ENCODE results near the gene RAB11FIP3.
"Not testable (repeated sequence)": the region's sequence is repeated elsewhere in the genome, so short reads cannot be mapped to it uniquely, and the experiment has no call there.

The RAB11FIP3 gene

DNA sequence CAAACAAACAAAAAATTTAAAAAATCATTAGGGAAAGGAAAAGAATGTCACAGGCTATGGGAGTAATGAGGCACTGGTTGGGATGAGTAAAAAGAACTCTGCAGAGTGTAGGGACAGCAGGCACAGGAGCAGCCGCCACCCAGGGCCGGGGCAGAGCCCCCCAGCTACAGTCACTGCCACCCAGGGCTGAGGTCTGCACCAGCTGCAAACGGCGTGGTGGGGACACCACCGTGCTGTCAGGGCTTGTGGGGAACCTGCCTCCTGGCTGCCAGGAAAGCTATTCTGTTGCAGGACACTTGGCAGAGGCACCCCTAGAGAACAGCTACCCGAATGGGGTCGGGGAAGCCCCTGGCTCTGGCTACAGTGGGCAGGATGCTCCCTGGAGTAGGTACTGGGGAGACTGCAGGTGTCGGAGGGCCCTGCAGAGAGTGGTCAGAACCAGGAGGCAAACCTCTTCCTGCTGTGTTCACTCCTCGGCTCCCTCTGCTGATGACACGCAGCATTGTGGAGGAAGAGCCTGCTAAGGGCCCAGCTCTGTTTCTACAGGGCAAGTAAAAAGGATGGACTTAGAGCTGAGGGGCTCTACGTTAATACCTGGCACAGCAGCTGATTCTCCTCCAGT is 69.8 kb downstream of the RAB11FIP3 start:
- no peak for DNase-seq

DNA sequence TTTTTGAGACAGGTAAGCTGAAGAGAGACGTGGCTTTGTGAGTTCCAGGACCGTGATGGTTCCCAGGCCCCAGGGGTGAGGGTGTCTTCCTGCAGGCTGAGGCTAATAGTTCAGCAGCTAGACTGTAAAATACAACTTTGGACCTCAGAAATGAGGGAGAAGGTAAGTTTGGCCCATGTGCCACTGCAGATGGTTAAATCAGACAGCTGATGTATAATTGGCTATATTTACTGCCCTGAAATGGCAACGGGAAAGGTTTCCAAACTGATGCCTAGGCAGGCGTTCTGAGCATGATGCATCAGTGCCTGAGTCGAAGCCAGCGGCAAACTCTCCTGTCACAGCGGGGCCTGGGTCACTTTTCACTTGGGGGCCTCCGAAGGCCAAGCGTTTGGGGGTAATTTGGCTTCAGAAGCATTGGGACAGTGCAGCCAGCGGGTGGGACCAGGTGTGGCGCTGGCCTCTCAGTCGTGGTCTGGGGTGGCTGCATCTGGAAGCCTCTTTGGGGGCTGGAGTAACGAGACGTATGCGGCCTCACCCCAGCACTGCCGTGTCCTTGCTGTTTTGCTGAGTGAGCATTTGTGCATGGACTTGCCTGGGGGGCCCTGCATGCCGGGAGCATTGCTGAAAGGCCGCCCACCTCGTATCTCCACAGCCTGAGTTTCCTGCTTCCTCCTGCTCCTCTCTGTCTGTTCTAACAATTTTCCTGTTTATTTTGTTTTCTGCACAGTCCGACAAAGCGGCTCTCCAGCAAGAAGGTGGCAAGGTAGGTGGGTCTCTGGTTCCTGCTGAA is 70.8 kb downstream of the RAB11FIP3 start:
- no peak for DNase-seq

DNA sequence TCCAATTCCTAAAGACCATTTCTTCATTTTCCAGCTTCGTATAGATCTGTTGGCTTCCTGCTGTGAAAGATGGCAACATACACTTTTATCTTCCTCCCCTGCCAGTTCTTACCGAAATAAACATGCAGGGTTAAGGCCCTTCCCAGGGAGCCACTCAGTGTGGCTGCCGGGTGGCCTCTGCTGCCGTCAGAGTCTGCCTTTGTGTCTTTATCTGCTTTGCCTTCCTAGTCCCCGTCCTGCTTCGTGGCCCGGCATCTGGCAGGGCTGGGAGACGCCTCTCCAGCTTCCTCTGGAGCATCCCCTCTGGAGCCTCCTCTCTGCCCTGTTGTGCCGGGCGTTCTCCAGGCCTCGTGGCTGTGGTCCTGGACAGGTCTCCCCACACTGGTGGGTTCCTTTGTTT is 71.8 kb downstream of the RAB11FIP3 start:
- no peak for DNase-seq

DNA sequence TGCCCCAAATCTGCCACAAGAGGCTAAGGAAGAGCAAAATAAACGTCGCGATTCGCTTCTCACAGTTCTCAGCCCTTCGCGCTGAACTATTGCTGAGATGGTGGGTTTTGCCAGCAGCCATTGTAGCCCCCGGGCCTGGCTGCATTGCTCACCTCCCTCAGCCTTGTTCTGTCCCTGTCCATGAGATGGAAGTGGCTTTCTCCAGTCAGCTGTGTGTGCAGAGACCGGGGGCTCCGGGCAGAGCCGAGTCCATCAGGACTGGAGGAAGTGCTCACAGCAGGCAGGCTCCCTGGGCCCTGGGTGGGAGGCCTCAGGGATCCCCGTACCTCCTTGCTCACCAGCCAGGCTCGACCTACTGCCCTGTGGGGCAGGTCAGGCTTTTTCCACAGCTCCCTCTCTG is 74.5 kb downstream of the RAB11FIP3 start:
- no peak for DNase-seq

DNA sequence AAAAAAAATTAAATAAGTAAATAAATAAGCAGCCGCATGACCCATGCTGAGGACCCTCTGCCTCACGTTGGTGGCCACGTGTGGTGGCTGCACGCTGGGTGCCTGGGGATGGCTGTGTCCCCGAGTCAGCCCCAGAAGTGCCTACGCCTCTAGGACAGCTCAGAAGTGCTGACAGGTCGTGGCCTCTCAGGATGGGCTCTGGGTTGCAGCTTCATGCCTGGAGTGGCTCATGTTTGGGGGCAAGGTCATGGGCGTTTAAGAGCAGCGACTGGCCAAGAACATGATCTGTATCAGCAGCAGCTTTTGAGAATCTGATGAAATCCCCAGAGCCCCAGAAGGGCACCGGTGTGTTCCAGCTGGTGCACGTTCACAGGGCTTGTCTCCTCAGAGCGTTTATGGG is 75.3 kb downstream of the RAB11FIP3 start:
- DNase-seq, result no peak

DNA sequence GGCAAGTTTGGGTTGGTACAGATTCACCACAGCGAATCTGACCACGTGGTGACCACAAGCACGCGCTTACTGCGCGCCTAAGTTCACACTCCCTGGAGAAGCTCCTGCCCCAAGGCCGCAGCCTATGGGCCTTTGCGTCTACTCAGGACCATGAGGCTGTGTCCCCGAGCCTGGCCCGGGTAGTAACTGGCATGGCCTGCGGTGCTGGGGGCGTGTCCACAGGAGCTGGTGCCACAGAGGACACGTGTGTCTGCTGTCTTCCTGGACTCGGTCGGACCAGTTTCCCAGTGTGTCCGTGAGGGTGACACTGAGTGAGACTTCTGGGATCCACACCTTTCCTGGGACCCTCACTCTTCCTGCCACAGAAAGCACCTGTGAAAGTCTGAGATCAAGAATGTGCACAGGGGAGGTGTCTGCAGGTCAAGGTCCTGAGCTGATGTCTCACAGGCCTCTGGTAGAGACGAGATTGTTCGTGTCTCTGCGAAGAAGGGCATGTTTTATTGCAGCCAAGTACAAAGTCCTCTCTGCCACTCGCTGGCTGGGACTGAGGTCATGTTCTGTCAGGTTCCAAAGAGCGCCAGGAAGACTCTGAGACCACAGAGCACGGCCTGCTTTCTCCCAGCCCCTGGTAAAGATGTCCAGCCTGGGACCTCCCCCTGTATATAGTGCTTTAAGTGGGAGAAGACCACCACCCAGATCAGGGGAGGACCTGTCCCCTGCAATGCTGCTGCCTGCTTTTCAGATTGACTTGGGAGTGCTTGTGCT is 76.9 kb downstream of the RAB11FIP3 start:
- DNase-seq, result no peak

DNA sequence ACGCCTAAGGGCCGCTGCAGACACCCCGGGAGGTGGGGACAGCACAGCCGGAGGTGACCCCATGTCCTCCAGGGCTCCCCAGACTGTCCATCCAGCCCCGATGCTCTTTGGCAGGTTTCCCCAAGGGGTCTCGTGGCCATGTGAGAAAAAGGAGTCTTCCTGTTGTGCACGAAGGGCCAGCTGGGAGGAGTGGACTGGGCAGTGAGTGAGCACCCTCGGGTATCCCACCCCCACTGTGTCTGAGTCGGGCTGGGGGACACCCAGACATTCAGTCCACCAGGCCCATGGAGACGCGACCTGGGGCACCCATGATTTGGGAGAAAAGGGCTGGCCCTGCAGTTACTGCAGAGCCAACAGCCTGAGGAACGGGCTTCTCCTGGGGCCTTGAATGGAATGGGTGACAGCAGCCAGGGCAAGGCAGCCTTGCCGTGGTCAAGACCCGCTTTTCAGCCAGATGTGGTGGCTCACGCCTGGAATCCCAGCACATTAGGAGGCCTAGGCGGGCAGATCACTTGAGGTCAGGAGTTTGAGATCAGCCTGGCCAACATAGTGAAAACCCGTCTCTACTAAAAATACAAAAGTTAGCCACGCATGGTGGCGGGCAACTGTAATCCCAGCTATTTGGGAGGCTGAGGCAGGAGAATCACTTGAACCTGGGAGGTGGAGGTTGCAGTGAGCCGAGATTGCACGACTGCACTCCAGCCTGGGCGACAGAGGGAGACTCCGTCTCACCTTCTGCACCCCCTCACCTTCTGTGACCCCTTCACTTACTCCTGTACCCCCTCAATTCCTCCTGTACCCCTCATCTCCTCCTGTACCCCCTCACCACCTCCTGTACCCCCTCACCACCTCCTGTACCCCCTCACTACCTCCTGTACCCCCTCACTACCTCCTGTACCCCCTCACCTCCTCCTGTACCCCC is 78.0 kb downstream of the RAB11FIP3 start:
- DNase-seq, result no peak

DNA sequence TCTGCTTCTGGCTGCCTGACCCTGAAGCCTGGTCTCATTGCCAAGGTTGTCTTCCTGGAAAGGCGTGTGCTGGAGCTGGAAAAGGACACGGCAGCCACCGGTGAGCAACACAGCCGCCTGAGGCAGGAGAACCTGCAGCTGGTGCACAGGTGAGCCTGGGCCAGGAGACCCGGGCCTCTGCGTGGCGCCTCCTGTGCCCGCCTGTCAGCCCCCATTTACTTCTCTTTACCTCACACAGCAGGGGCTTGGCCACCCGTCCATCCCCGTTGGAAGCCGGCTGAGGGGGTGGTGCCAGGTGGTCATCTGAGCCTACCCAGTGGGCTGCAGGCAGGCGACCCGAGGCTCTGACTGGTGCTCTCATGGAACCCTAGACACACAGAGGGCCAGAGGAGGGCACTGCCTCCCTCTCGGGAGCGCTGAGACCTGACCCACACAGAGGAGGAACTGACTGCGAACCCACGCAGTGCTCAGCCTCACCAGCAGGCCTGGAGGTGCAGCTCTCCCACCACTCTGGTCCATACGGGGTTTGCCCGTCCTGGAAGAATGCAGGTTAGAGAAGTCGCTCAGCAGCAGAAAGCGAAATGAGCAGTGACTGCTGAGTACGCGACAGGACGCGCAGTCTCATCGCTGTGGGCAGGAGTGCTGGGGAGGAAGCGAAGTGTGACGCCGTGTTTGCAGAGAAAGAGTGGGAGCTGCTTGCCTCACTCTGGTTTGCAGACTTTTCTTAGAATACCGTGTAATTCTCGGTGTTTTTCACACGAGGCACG is 80.2 kb downstream of the RAB11FIP3 start:
- DNase-seq, result no peak

DNA sequence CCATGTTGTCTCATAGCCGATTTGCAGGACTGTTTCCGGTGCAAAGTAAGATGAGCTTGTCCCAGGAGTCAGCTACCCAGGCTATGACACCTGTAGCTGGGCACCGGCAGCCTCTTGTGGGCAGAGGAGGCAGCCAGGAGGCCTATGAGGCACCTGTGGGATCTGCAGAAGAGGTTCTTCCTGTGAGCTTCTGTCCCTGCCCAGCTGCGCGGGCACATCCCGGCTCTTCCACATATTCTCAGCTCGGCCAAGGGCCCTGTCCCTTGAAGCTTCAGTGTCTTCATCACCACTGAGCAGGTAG is 80.7 kb downstream of the RAB11FIP3 start:
- no peak for DNase-seq

DNA sequence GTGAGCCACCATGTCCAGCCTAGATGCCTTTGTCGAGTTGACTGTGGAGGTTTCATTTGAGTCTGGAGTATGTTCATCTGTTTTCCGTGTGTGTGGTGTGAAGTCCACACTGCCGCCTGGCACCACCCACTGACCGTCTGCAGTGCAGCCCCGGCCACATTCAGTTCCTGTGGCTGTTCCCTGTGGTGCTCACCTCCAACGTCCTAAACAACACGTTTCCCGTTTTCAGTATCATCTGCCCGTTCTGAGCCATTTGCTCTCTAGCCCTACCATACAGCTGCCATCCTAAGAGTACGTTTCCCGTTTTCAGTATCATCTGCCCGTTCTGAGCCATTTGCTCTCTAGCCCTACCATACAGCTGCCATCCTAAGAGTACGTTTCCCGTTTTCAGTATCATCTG is 82.1 kb downstream of the RAB11FIP3 start:
- DNase-seq, result not testable (repeated sequence)

DNA sequence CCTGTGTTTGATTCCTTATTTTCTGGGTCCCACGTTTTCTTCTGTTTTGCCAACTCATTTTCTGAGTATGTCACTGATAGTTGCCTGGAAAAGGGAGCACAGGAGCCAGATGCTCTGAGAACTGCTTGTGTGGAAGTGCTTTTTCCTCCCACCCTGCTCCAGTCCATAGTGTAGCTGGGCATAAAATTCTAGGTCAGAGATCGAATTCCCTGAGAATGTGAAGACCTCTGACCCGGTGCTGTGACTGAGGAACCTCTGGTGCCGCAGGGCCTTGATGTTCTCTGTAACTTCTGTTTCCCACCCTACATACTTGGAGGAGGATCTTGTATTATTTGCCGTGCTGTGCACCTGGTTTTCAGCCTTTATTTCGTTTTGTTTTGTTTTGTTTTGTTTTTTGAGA is 82.5 kb downstream of the RAB11FIP3 start:
- DNase-seq, result no peak

DNA sequence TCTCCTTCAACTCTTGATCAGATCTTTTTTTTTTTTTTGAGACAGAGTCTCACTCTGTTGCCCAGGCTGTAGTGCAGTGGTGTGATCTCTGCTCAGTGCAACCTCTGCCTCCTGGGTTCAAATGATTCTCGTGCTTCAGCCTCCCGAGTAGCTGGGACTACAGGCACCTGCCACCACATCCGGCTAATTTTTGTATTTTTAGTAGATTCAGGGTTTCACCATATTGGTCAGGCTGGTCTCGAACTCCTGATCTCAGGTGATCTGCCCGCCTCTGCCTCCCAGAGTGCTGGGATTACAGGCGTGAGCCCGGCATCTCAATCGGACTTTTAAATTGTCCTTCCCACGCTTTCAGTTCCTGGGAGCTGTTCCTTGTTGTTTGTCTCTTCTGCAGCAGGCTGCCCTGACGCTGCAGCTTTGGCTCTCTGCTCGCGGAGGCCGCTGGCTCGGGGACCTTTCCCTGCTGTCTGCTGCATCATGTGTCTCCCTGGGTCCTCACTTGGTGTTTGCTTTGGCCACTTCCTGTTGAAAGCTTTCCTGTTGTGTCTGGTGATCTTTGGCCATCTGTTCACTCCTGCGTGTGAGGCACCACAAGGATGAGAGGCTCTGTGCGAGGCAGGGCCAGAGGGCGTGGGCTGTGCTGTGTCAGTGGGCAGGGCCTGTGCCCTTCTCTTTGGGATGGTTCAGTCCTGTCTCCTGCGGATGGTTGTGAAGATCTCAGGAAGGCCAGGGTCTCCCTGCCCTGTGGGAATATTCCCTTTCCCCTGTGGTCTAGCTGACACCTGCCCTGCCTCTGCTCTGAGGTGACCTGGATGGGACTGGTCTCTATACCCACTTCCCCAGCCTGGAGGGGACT is 83.7 kb downstream of the RAB11FIP3 start:
- no peak for DNase-seq

DNA sequence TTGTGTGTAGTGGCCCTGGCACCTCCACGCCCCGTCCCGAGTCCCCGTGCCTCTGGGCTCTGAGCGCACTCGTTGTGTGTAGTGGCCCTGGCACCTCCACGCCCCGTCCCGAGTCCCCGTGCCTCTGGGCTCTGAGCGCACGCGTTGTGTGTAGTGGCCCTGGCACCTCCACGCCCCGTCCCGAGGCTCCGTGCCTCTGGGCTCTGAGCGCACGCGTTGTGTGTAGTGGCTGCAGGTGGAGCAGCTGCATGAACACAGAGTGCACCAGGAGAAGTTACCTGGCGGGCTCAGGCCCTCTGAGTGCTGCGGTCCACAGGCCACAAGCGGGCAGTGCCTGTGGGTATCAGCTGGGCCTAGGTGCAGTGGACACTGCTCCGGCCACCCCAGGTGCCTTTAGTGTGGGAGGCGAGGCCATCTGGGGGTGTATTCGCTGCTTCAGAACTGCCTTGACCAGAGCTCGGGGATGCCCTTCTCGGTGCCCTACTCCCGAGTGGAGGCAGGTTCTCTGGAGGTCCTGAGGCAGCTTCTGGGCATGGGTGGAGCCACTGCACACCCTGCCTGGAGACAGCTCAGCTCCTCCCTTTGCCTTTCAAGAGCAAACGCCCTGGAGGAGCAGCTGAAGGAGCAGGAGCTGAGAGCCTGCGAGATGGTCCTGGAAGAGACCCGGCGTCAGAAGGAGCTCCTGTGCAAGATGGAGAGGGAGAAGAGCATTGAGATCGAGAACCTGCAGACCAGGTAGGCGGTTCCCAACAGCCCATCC is 84.8 kb downstream of the RAB11FIP3 start:
- DNase-seq, result no peak

DNA sequence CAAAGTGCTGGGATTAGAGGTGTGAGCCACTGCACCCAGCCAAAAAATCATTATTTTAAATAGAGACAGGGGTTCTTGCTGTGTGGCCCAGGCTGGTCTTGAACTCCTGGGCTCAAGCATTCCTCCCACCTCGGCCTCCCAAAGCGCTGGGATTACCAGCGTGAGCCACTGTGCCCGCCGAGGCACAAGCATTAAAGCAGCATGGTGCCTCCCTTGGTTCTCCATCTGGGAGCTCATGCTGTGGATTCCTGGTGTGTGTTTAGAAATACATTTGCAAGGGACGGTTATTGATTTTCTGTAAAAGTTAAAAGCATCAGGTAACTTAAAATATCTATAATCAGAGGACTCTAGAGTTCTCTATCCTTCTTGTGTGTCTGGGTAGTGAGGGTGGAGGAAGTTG is 87.4 kb downstream of the RAB11FIP3 start:
- no peak for DNase-seq

DNA sequence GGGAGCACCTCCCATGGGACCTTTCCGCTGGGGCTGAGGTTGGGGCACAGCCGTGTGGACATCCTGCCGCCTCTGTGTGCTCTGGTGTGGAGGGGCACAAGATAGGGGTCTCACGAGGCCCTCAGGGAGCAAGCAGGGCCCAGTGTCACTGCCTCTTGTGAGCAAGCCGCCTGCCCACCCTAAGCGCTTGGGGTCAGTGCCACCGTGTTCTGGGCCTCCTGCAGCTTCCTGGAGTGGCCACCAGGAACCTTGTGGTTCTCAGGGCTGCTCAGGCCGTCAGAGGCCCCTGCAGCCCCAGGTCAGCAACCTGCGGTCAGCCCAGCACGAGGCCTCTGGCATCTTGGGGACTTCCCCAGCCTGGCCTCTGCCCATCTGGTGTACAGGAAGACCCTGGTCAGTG is 88.5 kb downstream of the RAB11FIP3 start:
- no peak for DNase-seq

DNA sequence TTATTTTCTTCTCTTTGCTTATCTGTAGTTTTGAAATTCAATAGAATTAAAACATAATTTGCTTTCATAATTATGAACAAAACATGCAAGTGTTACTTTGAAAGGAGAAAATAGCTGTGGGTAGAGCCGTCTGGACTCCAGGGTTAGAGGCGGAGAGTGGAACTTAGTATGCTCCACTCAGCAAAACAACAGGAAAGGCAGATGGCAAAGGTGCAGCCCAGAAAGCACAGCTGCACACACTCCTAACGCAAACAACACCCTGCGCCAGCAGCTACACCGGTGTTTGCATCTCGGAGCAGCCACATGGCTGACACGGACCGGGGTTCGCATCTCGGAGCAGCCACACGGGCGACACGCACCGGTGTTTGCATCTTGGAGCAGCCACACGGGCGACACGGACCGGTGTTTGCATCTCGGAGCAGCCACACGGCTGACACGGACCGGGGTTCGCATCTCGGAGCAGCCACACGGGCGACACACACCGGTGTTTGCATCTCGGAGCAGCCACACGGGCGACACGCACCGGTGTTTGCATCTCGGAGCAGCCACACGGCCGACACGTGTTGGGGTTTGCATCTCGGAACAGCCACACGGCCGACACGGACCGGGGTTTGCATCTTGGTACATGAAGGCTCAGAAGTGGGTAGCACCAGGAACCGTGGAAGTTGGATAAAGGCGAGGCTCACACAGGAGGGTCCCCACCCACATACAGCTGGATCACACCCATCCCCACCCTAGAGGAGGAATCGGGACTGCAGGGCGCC is 89.9 kb downstream of the RAB11FIP3 start:
- no peak for DNase-seq

DNA sequence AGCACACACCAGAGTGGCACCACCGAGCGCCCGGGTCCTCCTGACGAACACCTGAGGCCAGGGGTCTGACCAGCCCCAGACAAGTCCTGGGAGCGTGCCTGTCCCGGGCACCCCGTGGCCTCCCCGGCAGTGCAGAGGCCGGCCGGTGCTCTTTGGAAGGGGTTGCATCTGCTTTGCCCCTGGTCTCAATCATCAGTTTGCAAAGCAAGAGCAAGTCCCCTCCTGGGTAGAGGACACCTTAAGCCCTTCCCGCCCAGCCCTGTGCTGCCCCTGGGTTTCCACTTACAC is 90.4 kb downstream of the RAB11FIP3 start:
- no peak for DNase-seq

DNA sequence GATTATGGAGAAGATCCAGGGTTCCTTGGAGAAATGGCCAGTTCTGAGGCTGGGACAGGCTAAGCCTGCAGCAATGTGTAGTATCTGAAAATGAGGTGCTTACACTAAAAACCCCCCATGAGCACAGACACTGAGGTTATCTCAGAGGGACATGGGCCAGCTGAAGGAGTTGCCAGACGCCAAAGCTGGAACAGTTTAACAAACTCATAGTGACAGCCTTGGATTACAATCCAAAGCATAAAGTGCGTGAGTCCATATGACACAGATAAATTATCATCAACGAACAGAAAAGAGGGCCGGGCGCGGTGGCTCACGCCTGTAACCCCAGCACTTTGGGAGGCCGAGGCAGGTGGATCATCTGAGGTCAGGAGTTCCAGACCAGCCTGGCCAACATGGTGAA is 90.9 kb downstream of the RAB11FIP3 start:
- no peak for DNase-seq

DNA sequence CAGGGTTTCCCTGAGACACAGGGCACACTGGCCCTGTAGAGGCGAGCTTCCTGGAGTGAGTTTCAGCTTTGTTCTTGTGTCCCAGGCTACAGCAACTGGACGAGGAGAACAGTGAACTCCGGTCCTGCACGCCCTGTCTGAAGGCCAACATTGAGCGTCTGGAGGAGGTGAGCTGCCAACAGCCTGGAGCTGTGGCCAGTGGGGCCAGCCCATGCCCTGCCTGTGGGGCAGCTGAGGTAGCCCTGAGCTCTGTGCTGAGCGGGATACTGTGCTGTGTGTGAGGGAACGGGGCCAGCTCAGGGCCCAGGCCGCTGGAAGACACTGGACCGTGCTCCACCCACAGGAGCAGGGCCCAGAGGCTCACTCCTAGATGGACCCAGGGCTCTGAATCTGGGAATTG is 93.4 kb downstream of the RAB11FIP3 start:
- peak; percentile 47 for DNase-seq

DNA sequence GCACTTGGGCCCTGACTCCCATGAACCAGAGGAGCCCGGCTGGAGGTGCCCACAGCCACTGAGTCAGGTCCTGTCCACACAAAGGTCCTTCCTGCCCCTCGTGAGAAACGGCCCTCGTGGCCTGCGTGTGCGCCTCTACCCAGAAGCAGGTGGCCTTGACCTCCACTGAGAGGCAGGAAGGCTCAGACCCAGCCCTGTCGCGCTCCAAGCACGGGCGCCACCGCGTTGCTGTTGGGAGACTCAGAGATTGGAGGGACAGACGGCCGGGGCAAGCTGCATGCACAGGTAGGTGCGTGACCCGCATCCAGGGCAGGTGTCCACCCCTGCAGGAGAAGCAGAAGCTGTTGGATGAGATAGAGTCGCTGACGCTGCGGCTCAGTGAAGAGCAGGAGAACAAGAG is 94.0 kb downstream of the RAB11FIP3 start:
- no peak for DNase-seq
